OCI-LY1 (cell line): ENCODE measurements around the gene TTLL9.
A peak's percentile ranks its signal among the peaks of the same experiment; 100 is the strongest.

Experiments
- H2AFZ ChIP-seq: fragments of 200-600 bp; sonication (generic), shearing (Covaris generic); 2 replicates; pipeline ENCODE4 v1.6.0; 2014; ENCODE audit warnings: antibody characterized with exemption, mild to moderate bottlenecking, low read length
- H3F3A ChIP-seq: fragments of 200-600 bp; sonication (generic), shearing (Covaris generic); 2 replicates; pipeline ENCODE4 v1.6.0; 2014; ENCODE audit warnings: mild to moderate bottlenecking, antibody characterized with exemption, low read length, moderate library complexity; ENCODE audit not compliant: insufficient read depth
- H3K27ac ChIP-seq: fragments of 200-600 bp; sonication (generic); 2 replicates; pipeline ENCODE4 v1.5.1; 2014; ENCODE audit warnings: low read length, mixed run types, mild to moderate bottlenecking, low read depth; ENCODE audit not compliant: poor library complexity, severe bottlenecking
- H3K27me3 ChIP-seq: fragments of 200-600 bp; sonication (generic); 2 replicates; pipeline ENCODE4 v1.6.0; 2014; ENCODE audit warnings: antibody characterized with exemption, mild to moderate bottlenecking, low read length, moderate library complexity; ENCODE audit not compliant: insufficient read depth
- H3K36me3 ChIP-seq: fragments of 200-600 bp; sonication (generic); 2 replicates; pipeline ENCODE4 v1.6.1; 2014; ENCODE audit warnings: mild to moderate bottlenecking, antibody characterized with exemption, low read length, moderate library complexity, mixed read lengths; ENCODE audit not compliant: insufficient read depth
- H3K4me1 ChIP-seq: fragments of 200-600 bp; sonication (generic); 2 replicates; pipeline ENCODE4 v1.5.1; 2014; ENCODE audit warnings: mild to moderate bottlenecking, low read length, moderate library complexity; ENCODE audit not compliant: insufficient read depth, severe bottlenecking
- H3K4me2 ChIP-seq: fragments of 200-600 bp; sonication (generic), shearing (Covaris generic); 2 replicates; pipeline ENCODE4 v1.6.1; 2014; ENCODE audit warnings: low read length
- H3K4me3 ChIP-seq: fragments of 200-600 bp; sonication (generic); 2 replicates; pipeline ENCODE4 v1.5.1; 2014; ENCODE audit warnings: low read length, low read depth, mild to moderate bottlenecking, mixed read lengths; ENCODE audit not compliant: poor library complexity, severe bottlenecking
- H3K79me2 ChIP-seq: fragments of 200-600 bp; shearing (Covaris generic); 2 replicates; pipeline ENCODE4 v1.6.1; 2016; ENCODE audit warnings: mixed run types, low read length, mixed read lengths; ENCODE audit not compliant: insufficient read depth
- H3K9ac ChIP-seq: fragments of 200-600 bp; sonication (generic), shearing (Covaris generic); 2 replicates; pipeline ENCODE4 v1.6.1; 2014; ENCODE audit warnings: mild to moderate bottlenecking, low read length, mixed read lengths
- H3K9me2 ChIP-seq: fragments of 200-600 bp; sonication (generic), shearing (Covaris generic); 2 replicates; pipeline ENCODE4 v1.6.1; 2014; ENCODE audit warnings: low read depth, mild to moderate bottlenecking, low read length, mixed read lengths
- H3K9me3 ChIP-seq: fragments of 200-600 bp; shearing (Covaris generic); 2 replicates; pipeline ENCODE4 v1.6.1; 2014; ENCODE audit warnings: low read length, mixed read lengths
- H4K20me1 ChIP-seq: fragments of 200-600 bp; sonication (generic), shearing (Covaris generic); 2 replicates; pipeline ENCODE4 v1.6.0; 2016; ENCODE audit warnings: mild to moderate bottlenecking, low read length; ENCODE audit not compliant: insufficient read depth
- CTCF ChIP-seq: fragments of 200-600 bp; sonication (generic), shearing (Covaris generic); IDR thresholded peaks from 2 replicates; pipeline ENCODE4 v1.5.1; 2017; ENCODE audit warnings: mild to moderate bottlenecking, antibody characterized with exemption, low read length, moderate library complexity, mixed read lengths
- EZH2 ChIP-seq: fragments of 200-600 bp; sonication (generic), shearing (Covaris generic); IDR thresholded peaks from 2 replicates; pipeline ENCODE4 v1.8.0; 2017; ENCODE audit warnings: borderline replicate concordance, mixed run types, mild to moderate bottlenecking, antibody characterized with exemption, low read length, moderate library complexity, mixed read lengths

TTLL9 gene

DNA sequence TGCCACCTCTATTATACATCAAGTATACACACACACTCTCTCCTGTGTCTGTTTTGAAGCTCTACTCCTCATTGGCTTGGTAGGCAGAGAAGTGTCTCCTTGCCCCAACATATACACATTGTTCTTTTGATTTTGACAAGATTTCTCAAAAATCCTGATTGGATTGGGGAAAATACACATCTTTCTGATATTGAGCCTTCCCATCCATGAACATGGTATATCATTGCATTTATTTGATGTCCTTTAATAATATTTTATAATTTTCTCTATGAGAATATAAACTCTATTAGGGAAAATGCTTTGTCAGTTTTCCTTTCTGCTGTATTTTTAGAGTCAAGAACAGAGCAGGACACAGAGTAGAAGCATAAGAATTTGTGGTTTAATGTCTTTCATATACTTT lies 7.2 kb downstream of the TTLL9 start:
- H3K4me2 ChIP-seq = no peak overlapping the region
- H2AFZ ChIP-seq = no peak overlapping the region
- no peaks in the 10 kb centered on the region for H3K79me2 ChIP-seq
- H3K36me3 ChIP-seq = no peaks in the 10 kb centered on the region
- no peaks in the 10 kb centered on the region for H3K27me3 ChIP-seq
- no peak overlapping the region for H3K4me3 ChIP-seq
- peaks cover 10% of the 10 kb centered on the region for H3K4me1 ChIP-seq
- TF ChIP-seq CTCF (no peak), EZH2 (no peak)
- H3K9me2 ChIP-seq = no peaks in the 10 kb centered on the region
- H4K20me1 ChIP-seq = no peaks in the 10 kb centered on the region
- no peak overlapping the region for H3K27ac ChIP-seq
- H3K9me3 ChIP-seq = no peaks in the 10 kb centered on the region
- no peak overlapping the region for H3K9ac ChIP-seq
- peaks cover 3% of the 10 kb centered on the region; the same call in 1 of the 2 replicates for H3F3A ChIP-seq

GRCh38 chr20:31879143-31879987 lies 8.9 kb downstream of the TTLL9 start:
- peaks cover 3% of the 10 kb centered on the region; the same call in 1 of the 2 replicates for H3F3A ChIP-seq
- H3K4me2 ChIP-seq = peak overlapping the region; percentile 99
- H3K79me2 ChIP-seq = no peaks in the 10 kb centered on the region
- H4K20me1 ChIP-seq = no peaks in the 10 kb centered on the region
- TF ChIP-seq CTCF (no peak), EZH2 (no peak)
- H3K4me1 ChIP-seq = peaks cover 10% of the 10 kb centered on the region
- no peaks in the 10 kb centered on the region for H3K9me2 ChIP-seq
- H3K36me3 ChIP-seq = no peaks in the 10 kb centered on the region
- no peaks in the 10 kb centered on the region for H3K27me3 ChIP-seq
- peak overlapping the region; percentile 71 for H3K9ac ChIP-seq
- H2AFZ ChIP-seq = peak overlapping the region; percentile 100
- H3K4me3 ChIP-seq = peak overlapping the region; percentile 71
- no peak overlapping the region for H3K27ac ChIP-seq
- H3K9me3 ChIP-seq = no peaks in the 10 kb centered on the region

GRCh38 chr20:31881945-31882344 lies 11.5 kb downstream of the TTLL9 start:
- Histone ChIP-seq H4K20me1 (no peaks in the 10 kb centered on the region), H3K36me3 (no peaks in the 10 kb centered on the region), H3K79me2 (no peaks in the 10 kb centered on the region), H3K27ac (no peak overlapping the region), H3K4me1 (peaks cover 10% of the 10 kb centered on the region), H3K9me3 (no peaks in the 10 kb centered on the region), H2AFZ (no peak overlapping the region), H3K9ac (no peak overlapping the region), H3K4me2 (no peak overlapping the region), H3K27me3 (no peaks in the 10 kb centered on the region), H3K9me2 (no peaks in the 10 kb centered on the region), H3K4me3 (no peak overlapping the region), H3F3A (peaks cover 3% of the 10 kb centered on the region; the same call in 1 of the 2 replicates)
- TF ChIP-seq CTCF (no peak), EZH2 (no peak)
